NCI-H446 treated with DMSO at 0.1 percent for 48 hours (cell line): ENCODE results near the gene LHX2.
A peak's percentile ranks its signal among the peaks of the same experiment; 100 is the strongest.

Experiments
- DNase-seq: peaks from one replicate; lab custom pipeline; 2025; lab: John Stamatoyannopoulos, UW

Gene LHX2

GRCh38 chr9:124066783-124067577 lies 55.4 kb downstream of the LHX2 start:
- no peak for DNase-seq

DNA sequence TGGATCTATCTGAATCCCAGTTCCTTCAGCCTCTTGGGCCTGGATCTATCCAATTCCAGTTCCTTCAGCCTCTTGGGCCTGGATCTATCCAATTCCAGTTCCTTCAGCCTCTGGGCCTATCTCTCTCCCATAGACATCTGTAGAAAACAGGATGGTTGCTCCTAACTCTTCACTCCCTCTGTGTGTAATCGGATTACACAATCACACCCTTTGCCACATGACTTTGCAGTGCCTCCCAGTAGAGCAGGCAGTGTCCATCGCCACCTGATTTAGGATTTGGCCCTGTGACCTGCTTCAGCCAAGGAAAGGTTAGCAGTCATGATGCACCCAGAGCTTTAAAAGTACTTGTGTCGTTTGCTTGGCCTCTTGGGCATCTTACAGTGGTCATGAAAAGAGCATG lies 56.7 kb downstream of the LHX2 start:
- no peak for DNase-seq

GRCh38 chr9:124074746-124075145 lies 63.2 kb downstream of the LHX2 start:
- no peak for DNase-seq

DNA sequence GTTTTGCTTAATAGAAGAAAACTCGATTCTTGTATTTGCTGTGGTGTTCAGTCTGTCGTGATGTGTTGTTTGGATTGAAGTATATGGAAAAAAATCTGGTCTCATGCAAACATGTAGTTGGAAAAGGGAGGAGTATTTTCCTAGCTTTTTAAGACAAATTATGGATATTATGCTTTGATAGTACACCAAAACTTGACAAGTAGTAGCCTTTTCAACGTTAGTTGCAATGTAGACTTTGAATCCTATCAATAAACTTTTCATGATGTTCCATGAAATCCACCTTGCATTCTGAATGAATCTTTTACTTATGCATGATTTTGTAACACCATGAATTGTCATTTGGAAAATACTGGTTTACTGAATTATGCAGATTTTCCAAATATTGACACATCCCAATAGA lies 64.2 kb downstream of the LHX2 start:
- DNase-seq, result no peak

DNA sequence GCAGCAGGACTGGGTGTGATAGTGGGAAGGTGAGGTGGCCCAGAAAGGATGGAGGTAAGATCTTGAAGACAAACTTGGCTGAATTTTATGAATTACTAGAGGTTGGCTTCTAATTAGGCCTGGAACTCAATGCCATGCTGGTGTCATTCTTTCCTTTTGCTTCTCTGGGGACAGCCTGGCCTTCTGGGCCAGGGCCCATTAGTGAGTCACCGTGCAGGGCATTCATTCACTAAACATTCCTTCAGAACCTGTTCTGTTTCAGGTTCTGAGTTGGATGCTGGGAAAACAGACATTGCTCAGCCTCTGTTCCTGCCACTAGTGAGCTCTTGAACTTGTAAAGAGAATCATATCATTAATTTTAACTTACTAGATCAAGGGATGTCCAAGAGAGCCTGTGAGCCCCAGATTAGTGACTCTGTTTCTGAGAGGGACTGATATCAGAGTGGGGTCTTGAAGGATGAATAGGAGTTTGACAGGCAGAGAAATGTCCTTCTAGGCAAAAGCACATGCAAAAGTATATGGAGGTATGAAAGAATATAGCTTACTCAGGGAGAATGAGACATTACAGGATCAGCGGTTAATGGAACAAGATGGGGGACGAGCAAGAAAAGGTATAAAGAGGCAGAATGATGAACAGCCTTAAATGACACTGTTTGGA lies 66.5 kb downstream of the LHX2 start:
- DNase-seq, result no peak

- no peak for DNase-seq
These were observed 67.1 kb downstream of the LHX2 start for GRCh38 chr9:124078641-124079040.

GRCh38 chr9:124079176-124079925 lies 67.8 kb downstream of the LHX2 start:
- DNase-seq, result peak; percentile 56

- no peak for DNase-seq
These were observed 71.1 kb downstream of the LHX2 start for GRCh38 chr9:124082622-124083021.
